NCI-H2081 (cell line): ENCODE results near the gene UGT3A2.

Experiments used
- DNase-seq, 2 experiments: peaks; one replicate each; lab custom pipeline; 2025; lab: John Stamatoyannopoulos, UW

Gene UGT3A2

DNA sequence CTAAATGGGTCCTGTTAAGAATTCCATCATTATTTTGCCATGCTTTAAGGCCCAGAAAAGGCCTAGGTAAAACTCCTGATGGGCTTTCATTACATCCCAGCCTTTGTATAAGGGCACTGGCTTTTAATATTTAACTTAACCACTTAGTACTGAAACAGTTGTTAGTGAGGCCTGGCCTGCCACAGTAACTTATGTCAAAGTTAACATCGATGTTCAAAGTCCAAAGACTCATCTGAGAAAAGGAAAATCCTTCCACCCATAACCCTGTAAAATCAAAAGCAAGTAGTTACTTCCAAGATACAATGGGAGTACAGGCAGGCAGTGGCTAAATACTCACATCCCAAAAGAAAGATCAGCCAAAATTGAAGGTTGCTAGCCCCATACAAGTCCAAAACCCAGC is 60.5 kb downstream of the UGT3A2 start:
- no peak for DNase-seq

DNA sequence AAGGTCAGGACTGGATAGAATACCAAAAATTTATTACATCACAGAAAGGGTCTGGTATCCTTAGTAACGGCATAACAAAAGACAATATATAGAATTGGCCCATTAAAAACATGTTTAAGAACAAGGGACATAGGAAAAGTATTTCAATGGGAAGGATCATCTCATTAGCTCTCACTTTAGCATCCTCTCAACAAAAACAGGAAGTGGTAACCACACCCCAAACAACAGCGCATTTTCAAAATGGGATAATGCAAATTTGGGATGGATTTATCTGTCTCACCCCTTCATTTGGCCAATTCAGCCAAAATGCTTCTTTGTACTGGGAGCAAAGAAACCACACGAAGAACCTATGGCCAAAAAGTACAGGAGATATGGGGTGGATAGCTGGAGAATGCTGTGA is 65.7 kb downstream of the UGT3A2 start:
- DNase-seq = no peak

- DNase-seq = no peak
These were observed 67.1 kb downstream of the UGT3A2 start for GRCh38 chr5:35999547-35999946.

DNA sequence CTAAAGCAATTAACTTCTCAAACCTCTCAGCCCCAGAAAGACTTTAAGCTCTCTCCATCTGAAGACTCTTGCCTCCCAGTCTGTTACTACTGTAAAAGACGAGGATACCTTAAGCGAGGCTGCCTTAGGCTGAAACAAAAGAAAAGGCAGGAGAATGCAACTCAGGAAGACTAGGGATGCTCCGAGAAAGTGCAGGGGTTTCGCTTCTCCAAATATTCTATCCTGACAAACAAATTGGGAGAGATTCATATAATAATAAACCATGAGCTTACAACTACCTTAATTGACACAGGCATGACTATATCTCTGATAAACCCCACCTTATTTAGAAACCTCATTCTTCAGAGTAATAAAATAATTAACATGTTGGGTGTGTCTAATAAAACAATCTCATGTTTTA is 70.6 kb downstream of the UGT3A2 start:
- no peak for DNase-seq

DNA sequence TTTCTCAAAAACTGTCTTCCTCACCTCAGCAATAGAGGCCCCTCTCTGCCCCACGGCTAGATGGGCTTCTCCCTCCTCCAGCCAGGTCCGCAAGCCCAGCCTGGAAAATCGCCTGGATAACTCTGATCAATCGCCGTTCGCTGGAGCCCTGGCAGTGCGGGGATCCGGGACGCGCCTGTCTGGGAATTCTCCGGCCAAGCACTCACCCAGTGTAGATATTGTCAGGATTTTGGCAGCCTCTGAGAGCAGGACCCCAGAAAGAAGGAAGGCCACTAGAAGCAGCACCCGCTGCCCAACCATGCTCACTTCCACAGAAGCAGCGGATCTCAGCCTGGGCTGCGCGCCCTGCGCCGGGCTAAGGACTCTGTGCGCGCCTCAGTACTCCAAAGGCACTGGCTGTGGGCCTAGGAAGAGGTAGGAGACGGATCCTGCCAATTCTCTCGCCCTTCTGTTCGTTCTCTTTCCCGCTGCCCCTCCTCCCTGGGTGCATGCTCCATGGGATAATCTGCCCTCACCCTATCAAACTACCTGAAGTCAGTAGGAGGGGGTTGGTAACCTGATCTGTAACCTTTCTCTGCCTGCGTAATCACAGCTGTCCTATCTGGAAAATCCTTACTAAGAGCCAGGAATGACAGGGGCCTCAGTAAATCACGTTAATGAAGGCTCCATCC is 75.6 kb downstream of the UGT3A2 start, which contains the start of gene UGT3A1:
Gene UGT3A1 (minus strand): TSS at position 450 of the 671 bp plus-strand sequence. CDS start 150 bp downstream, at position 300.
- no peak for DNase-seq

- DNase-seq = no peak
These were observed 76.2 kb downstream of the UGT3A2 start for GRCh38 chr5:35990520-35990919.

- no peak for DNase-seq
These were observed 78.2 kb downstream of the UGT3A2 start for GRCh38 chr5:35988529-35988928.

- no peak for DNase-seq
These were observed 78.9 kb downstream of the UGT3A2 start for GRCh38 chr5:35987776-35988175.
